Measurements from ENCODE around the gene AJUBA. TPM values are rescaled to one million over a fixed set of nuclear protein-coding genes. Genes with fewer than 3 reads are reported as not detected.

Gene AJUBA
- total and polyA plus RNA-seq, 2 of the 8 experiments (the other 6 are each of a cell fraction or from before 2014, with no cell fraction given): 33.1 to 46.0 TPM

GRCh38 chr14:23006544-23007419 is 24.4 kb upstream of the AJUBA start (continued):
- TF ChIP-seq NRF1 (IDR thresholded peaks at IDR 0.05; ENCODE audit: low read depth, low read length): no peak
- TF ChIP-seq MAFK (IDR thresholded peaks at IDR 0.05; ENCODE audit: low read depth, low read length): peak; percentile 43; the same call in 1 of the 2 replicates
- no peak for TF ChIP-seq EZH2 (IDR thresholded peaks at IDR 0.05; ENCODE audit: low read depth, low read length, severe bottlenecking)
- TF ChIP-seq NANOG (IDR thresholded peaks at IDR 0.05; ENCODE audit: insufficient read depth, low read depth, low read length, poor library complexity, severe bottlenecking): peak; percentile 83
- peak; percentile 75 for TF ChIP-seq ASH2L (IDR thresholded peaks at IDR 0.05; ENCODE audit: low read length)
- no peak for TF ChIP-seq HDAC6 (IDR thresholded peaks at IDR 0.05; ENCODE audit: low read depth, low read length)
- peak; percentile 64 for TF ChIP-seq CREB1 (IDR thresholded peaks at IDR 0.05)
- TF ChIP-seq BACH1 (IDR thresholded peaks at IDR 0.05; ENCODE audit: low read length): peak; percentile 85
- TF ChIP-seq, protein P1, sequence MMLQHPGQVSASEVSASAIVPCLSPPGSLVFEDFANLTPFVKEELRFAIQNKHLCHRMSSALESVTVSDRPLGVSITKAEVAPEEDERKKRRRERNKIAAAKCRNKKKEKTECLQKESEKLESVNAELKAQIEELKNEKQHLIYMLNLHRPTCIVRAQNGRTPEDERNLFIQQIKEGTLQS (IDR thresholded peaks at IDR 0.05; ENCODE audit: insufficient read depth, low read depth, low read length): no peak
- TF ChIP-seq KDM5A (IDR thresholded peaks at IDR 0.05; ENCODE audit: low read length): no peak
- no peak for TF ChIP-seq RNF2 (IDR thresholded peaks at IDR 0.05; ENCODE audit: borderline replicate concordance, low read depth, low read length, missing control alignments, poor library complexity, severe bottlenecking)
- peak; percentile 93 for TF ChIP-seq MAX (IDR thresholded peaks at IDR 0.05)
